ENCODE results near the gene MZF1. TPM values are rescaled to one million over a fixed set of nuclear protein-coding genes. Genes with fewer than 3 reads are reported as not detected.

MZF1 gene
- polyA plus RNA-seq, 3 donors, result 1.6 to 55.6 (median 1.7) TPM

GRCh38 chr19:58557221-58558065, 15.7 kb downstream of the MZF1 start:
- no peak for TF ChIP-seq CTCF (IDR thresholded peaks at IDR 0.05)
- H3K4me1 ChIP-seq (ENCODE audit: control insufficient read depth in 1 of 2, insufficient read depth in 2 of 2, low read length in 2 of 2), result peaks cover 59 to 70% of the 10 kb centered on the region in 2 donors
- peaks cover 0 to 5% of the 10 kb centered on the region in 2 donors for H3K9me3 ChIP-seq (replicated peaks in 1 of 2; ENCODE audit: control insufficient read depth in 1 of 2, insufficient read depth in 1 of 2, low read length in 2 of 2)
- Mint-ChIP-seq H3K9me3 (peaks cover 0 to 14% (median 4%) of the 10 kb centered on the region in 7 donors), H3K4me1 (peaks cover 70% of the 10 kb centered on the region), H3K27me3 (ENCODE audit: low read depth in 3 of 3) (peaks cover 17 to 18% (median 18%) of the 10 kb centered on the region in 3 donors), H3K27ac (peak overlapping the region; percentile 96 to 99 (median 98)), H3K4me3 (peak overlapping the region; percentile 94), H3K36me3 (peaks cover 32 to 33% of the 10 kb centered on the region in 2 donors)
- 25% methylated on average over 10 of the region's 12 CpGs for WGBS (ENCODE audit: insufficient coverage)
- peaks cover 12 to 18% of the 10 kb centered on the region in 2 donors for H3K27me3 ChIP-seq (ENCODE audit: control insufficient read depth in 2 of 2, insufficient read depth in 2 of 2, low read length in 2 of 2)
- peak overlapping the region; percentile 95 to 98 for H3K27ac ChIP-seq (ENCODE audit: low read depth in 1 of 2, low read length in 2 of 2)
- H3K9ac ChIP-seq (ENCODE audit: insufficient read depth, low read length, poor library complexity, severe bottlenecking), result peak overlapping the region; percentile 94
- peak in 2 of 3 donors; percentile 20 to 22 for DNase-seq
- intact Hi-C loops (cut with micrococcal nuclease), result loop anchor here in 1 of 2 donors (2.0 kb wide), 1 partner anchor 13 kb away; the partner anchor contains the start of gene TRIM28
- peak overlapping the region; percentile 81 to 95 (median 82) for H3K4me3 ChIP-seq (replicated peaks in 1 of 3; ENCODE audit: low read depth in 2 of 3, low read length in 3 of 3)
- peaks cover 46% of the 10 kb centered on the region for H3K79me2 ChIP-seq (ENCODE audit: insufficient read depth, low read length)
- no peak overlapping the region for H2AFZ ChIP-seq (ENCODE audit: insufficient read depth, low read depth, low read length, poor library complexity, severe bottlenecking)
- H3K4me2 ChIP-seq (replicated peaks; ENCODE audit: extremely low read depth, low read length, poor library complexity, severe bottlenecking), result peak overlapping the region; percentile 99
- peaks cover 10% of the 10 kb centered on the region for H4K20me1 ChIP-seq (ENCODE audit: insufficient read depth, low read length)
- peaks cover 24 to 33% of the 10 kb centered on the region in 2 donors for H3K36me3 ChIP-seq (replicated peaks in 1 of 2; ENCODE audit: control insufficient read depth in 1 of 2, insufficient read depth in 2 of 2, low read length in 2 of 2)

GRCh38 chr19:58556622-58557220, 16.4 kb downstream of the MZF1 start:
- Histone ChIP-seq H3K4me3 (replicated peaks in 1 of 3; ENCODE audit: low read depth in 2 of 3, low read length in 3 of 3) (peak overlapping the region in 1 of 3 experiments; percentile 95), H3K9ac (ENCODE audit: insufficient read depth, low read length, poor library complexity, severe bottlenecking) (peak overlapping the region; percentile 94), H2AFZ (ENCODE audit: insufficient read depth, low read depth, low read length, poor library complexity, severe bottlenecking) (no peak overlapping the region), H3K36me3 (replicated peaks in 1 of 2; ENCODE audit: control insufficient read depth in 1 of 2, insufficient read depth in 2 of 2, low read length in 2 of 2) (peaks cover 31 to 41% of the 10 kb centered on the region in 2 donors), H3K9me3 (replicated peaks in 1 of 2; ENCODE audit: control insufficient read depth in 1 of 2, insufficient read depth in 1 of 2, low read length in 2 of 2) (peaks cover 0 to 4% of the 10 kb centered on the region in 2 donors), H3K27ac (ENCODE audit: low read depth in 1 of 2, low read length in 2 of 2) (peak overlapping the region; percentile 95 to 98), H4K20me1 (ENCODE audit: insufficient read depth, low read length) (peaks cover 13% of the 10 kb centered on the region), H3K4me2 (replicated peaks; ENCODE audit: extremely low read depth, low read length, poor library complexity, severe bottlenecking) (peak overlapping the region; percentile 99), H3K79me2 (ENCODE audit: insufficient read depth, low read length) (peaks cover 49% of the 10 kb centered on the region), H3K4me1 (ENCODE audit: control insufficient read depth in 1 of 2, insufficient read depth in 2 of 2, low read length in 2 of 2) (peaks cover 52 to 63% of the 10 kb centered on the region in 2 donors), H3K27me3 (ENCODE audit: control insufficient read depth in 2 of 2, insufficient read depth in 2 of 2, low read length in 2 of 2) (peaks cover 6 to 11% of the 10 kb centered on the region in 2 donors)
- Mint-ChIP-seq H3K27me3 (ENCODE audit: low read depth in 3 of 3) (peaks cover 10 to 11% (median 11%) of the 10 kb centered on the region in 3 donors), H3K36me3 (peaks cover 38 to 40% of the 10 kb centered on the region in 2 donors), H3K4me1 (peaks cover 63% of the 10 kb centered on the region), H3K4me3 (peak overlapping the region in 1 of 2 donors; percentile 10), H3K9me3 (peaks cover 0 to 8% (median 1%) of the 10 kb centered on the region in 7 donors), H3K27ac (peak overlapping the region; percentile 86 to 99 (median 97))
- 80% methylated on average over 1 of the region's 10 CpGs for WGBS (ENCODE audit: insufficient coverage)
- no peak for TF ChIP-seq CTCF (IDR thresholded peaks at IDR 0.05)
- intact Hi-C loops (cut with micrococcal nuclease), result no loop called here
- DNase-seq, result no peak
